ENCODE data around the gene PDRG1.

PDRG1 gene

DNA sequence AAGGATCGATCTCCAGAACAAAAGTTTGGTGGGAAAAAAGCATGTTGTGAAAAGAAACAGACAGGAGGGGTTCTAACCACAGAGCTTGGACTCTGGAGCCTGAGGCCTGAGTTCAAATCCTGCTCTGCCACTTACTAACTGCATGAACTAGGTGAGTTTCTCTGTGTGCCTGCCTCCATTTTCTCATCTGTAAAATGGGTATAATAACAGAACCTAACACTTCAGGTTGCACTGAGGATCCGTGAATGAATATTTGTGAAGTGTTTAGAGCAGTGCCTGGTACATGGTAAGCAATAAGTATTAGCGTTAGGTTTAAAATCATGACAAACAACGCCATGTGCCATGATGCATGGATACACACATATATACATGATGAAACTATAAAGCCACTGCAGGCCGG, 44.8 kb downstream of the PDRG1 start:
- DNase-seq (ENCODE audit: low read depth in 2 of 2): no peak

DNA sequence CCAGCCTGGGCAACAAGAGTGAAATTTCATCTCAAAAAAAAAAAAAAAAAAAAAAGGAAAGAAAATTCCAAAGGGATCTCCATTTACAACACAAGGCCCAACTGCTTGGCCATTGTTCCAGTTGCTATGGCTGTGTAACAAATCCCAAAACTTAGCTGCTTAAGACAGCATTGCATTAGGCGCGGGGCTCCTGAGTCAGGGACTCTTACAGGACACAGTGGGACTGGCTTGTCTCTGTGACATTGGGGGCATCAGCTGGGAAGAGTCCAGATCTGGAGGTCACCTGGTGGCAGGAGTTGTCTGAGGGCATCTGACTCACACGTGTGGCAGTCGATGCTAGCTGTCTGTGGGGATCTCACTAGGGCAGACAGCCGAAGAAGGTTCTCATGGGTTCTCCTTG, 45.8 kb downstream of the PDRG1 start:
- no peak for DNase-seq (ENCODE audit: low read depth in 2 of 2)

- no peak for DNase-seq (ENCODE audit: low read depth in 2 of 2)
These were observed 48.0 kb downstream of the PDRG1 start for GRCh38 chr20:31903627-31904386.

GRCh38 chr20:31901615-31902014, 50.2 kb downstream of the PDRG1 start:
- no peak for DNase-seq (ENCODE audit: low read depth in 2 of 2)

DNA sequence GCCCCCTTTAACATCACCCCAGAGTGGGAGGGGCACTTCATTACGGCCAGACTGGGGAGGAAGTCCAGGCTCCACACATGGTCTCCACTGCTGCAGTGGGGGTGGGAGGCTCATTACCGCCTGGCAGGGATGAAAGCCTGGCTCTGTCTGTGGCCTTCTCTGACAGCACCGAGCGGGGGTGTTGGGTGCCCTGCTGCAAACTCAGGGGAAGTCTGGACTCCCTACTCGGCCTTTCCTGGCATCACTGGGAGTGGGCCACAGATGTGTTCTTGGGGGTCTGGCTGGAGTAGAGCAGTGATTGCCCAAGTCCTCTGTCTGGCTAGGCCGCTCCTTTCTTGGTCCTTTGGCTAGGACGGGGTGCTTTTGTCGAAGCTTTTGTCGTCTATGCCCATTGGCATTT, 54.3 kb downstream of the PDRG1 start:
- DNase-seq (ENCODE audit: low read depth in 2 of 2): no peak

- DNase-seq (ENCODE audit: low read depth in 2 of 2): no peak
These were observed 55.8 kb downstream of the PDRG1 start for GRCh38 chr20:31896049-31896448.

- no peak for DNase-seq (ENCODE audit: low read depth in 2 of 2)
These were observed 56.7 kb downstream of the PDRG1 start for GRCh38 chr20:31894980-31895675.

All from stimulated activated CD8-positive, alpha-beta memory T cell treated with anti-CD3 and anti-CD28 coated beads, Interleukin-2, amount 100 ng/mL, for 1 hour (primary cell).